Sigmoid colon (tissue), 7 donors: ENCODE results near the gene OR6F1. TPM values are rescaled to one million over a fixed set of nuclear protein-coding genes. Genes with fewer than 3 reads are reported as not detected.

Experiments used
- DNase-seq: peaks from one replicate; pipeline ENCODE4 v3.0.0-alpha.2; 2019
- H3K27ac ChIP-seq, 4 donors: fragments of 200-600 bp; sonication (generic); one replicate each; pipeline ENCODE4 v1.5.1; 2016 to 2019; ENCODE audit warnings: mild to moderate bottlenecking in 1 of 4
- H3K27me3 ChIP-seq, 3 donors: fragments of 200-600 bp; sonication (generic); one replicate each; pipeline ENCODE4 v1.5.1; 2019; ENCODE audit warnings: mild to moderate bottlenecking in 1 of 3
- H3K36me3 ChIP-seq, 4 donors: fragments of 200-600 bp; sonication (generic); one replicate each; pipeline ENCODE4 v1.5.1; 2016 to 2019
- H3K4me1 ChIP-seq, 4 donors: fragments of 200-600 bp; sonication (generic); one replicate each; pipeline ENCODE4 v1.5.1; 2017 to 2019
- H3K4me3 ChIP-seq, 4 donors: fragments of 200-600 bp; sonication (generic); one replicate each; pipeline ENCODE4 v1.5.1; 2017 to 2019; ENCODE audit warnings: mild to moderate bottlenecking in 2 of 4, moderate library complexity in 1 of 4
- H3K9me3 ChIP-seq, 4 donors: fragments of 200-600 bp in 3 of 4; sonication (generic) in 3 of 4; one replicate each; pipeline versions ENCODE4 v1.5.1 to v1.6.1; 2013 to 2019
- EP300 ChIP-seq, 4 donors: sonication (generic); formaldehyde crosslinking; IDR thresholded peaks; one replicate each; pipeline ENCODE4 v1.6.1; 2017; ENCODE audit warnings: antibody characterized with exemption in 4 of 4
- POLR2A ChIP-seq, 2 donors: fragments of 450-650 bp; IDR thresholded peaks; one replicate each; pipeline ENCODE4 v1.6.1; 2016; ENCODE audit warnings: antibody characterized with exemption in 2 of 2, mild to moderate bottlenecking in 2 of 2, moderate library complexity in 2 of 2
- POLR2AphosphoS5 ChIP-seq, 4 donors: sonication (generic); formaldehyde crosslinking; IDR thresholded peaks; one replicate each; pipeline ENCODE4 v1.6.1; 2017; ENCODE audit warnings: antibody characterized with exemption in 4 of 4
- WGBS, 2 donors: extraction: QIAGEN DNeasy Blood & Tissue Kit; methylation state at CpG; one replicate each; pipeline ENCODE4 v1.1.7; 2013; 5-methylcytosine and 5-hydroxymethylcytosine counted together
- intact Hi-C: fragments of 100-400 bp; cut with DNase I; formaldehyde crosslinking; loops from one replicate; pipeline ENCODE4 v1.15.1; 2023
- polyA plus RNA-seq, 3 donors: library from polyadenylated mRNA; stranded (reverse); fragments of 200-250 nt; gene quantifications; one replicate each; pipeline ENCODE4 v1.2.3, GENCODE V29; 2013
- total RNA-seq, 4 donors: library from RNA; depleted of rRNA; stranded (reverse); fragments of >200 nt; gene quantifications; one replicate each; pipeline ENCODE4 v1.1.0, GENCODE V29; 2016
- TF ChIP-seq, protein P1 (sequence below), 4 experiments: fragments of 450-650 bp in 3 of 4; fragments of 200-600 bp in 1 of 4; IDR thresholded peaks; one replicate each; pipeline ENCODE4 v1.5.1; 2016 to 2019; ENCODE audit warnings: antibody characterized with exemption in 4 of 4, mild to moderate bottlenecking in 3 of 4, moderate library complexity in 2 of 4
- donor health status: healthy with polysubstance abuse.
- donor health status: Bipolar disorder and iron deficiency.
- donor health status: healthy.

OR6F1 gene
- total and polyA plus RNA-seq, 7 donors = not detected

DNA sequence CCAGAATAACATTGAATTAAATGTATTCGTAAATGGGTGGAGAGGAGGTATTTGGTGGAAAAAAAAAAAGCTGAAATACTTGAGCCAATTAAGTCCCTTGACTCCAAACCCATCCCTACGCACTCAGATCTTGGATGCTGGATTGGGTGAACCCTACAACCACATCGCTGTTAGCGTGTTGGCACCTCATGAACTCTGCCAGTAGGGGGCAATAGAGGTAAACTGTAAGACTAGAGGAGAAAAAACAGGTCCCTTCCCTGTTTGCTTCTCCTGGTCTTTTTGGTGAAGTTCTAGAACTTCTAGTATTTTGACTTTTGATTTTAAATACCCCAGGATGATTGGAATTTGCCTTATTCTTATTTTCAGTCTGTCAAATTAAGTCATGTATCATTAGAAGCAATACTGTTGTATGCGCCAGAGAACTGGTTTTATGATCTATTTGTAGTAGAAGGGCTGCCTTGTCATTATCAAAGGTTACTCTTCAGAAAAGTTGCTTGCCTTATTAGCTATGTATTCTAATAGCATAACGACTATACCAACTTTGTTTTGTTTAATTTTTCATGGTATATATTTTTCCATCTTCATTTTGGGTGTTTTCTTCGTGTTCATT is 35.1 kb downstream of the OR6F1 start:
- DNase-seq = no peak
- no peak overlapping the region for H3K4me3 ChIP-seq
- 27 to 34% methylated on average over 7 of the region's 7 CpGs for WGBS, 2 donors

DNA sequence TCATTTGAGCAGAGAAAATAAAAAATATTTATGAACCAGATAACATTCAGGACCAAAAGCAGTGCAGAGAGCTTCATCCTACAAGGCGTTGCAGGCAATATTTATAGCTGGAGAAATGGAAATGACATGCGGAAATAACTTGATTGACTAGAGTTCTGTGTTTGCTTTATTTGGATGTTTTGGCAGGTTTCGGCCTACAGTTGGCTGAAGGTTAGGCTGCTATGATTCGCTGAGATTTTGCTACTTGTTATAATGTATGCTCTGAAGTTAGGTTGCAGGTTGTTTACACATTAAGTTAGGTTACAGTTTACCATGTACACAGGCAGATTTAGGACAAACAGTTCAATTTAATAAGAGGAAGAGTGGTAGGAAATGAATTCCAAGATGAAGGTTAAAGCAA is 36.3 kb downstream of the OR6F1 start:
- Histone ChIP-seq H3K27ac (no peak overlapping the region), H3K4me1 (no peaks in the 10 kb centered on the region), H3K4me3 (no peak overlapping the region), H3K9me3 (no peaks in the 10 kb centered on the region), H3K27me3 (no peaks in the 10 kb centered on the region), H3K36me3 (no peaks in the 10 kb centered on the region)
- no peak for DNase-seq
- TF ChIP-seq POLR2AphosphoS5 (IDR thresholded peaks at IDR 0.05) = no peak
- TF ChIP-seq EP300 (IDR thresholded peaks at IDR 0.05) = no peak
- TF ChIP-seq POLR2A (IDR thresholded peaks at IDR 0.05) = no peak
- TF ChIP-seq, protein P1, sequence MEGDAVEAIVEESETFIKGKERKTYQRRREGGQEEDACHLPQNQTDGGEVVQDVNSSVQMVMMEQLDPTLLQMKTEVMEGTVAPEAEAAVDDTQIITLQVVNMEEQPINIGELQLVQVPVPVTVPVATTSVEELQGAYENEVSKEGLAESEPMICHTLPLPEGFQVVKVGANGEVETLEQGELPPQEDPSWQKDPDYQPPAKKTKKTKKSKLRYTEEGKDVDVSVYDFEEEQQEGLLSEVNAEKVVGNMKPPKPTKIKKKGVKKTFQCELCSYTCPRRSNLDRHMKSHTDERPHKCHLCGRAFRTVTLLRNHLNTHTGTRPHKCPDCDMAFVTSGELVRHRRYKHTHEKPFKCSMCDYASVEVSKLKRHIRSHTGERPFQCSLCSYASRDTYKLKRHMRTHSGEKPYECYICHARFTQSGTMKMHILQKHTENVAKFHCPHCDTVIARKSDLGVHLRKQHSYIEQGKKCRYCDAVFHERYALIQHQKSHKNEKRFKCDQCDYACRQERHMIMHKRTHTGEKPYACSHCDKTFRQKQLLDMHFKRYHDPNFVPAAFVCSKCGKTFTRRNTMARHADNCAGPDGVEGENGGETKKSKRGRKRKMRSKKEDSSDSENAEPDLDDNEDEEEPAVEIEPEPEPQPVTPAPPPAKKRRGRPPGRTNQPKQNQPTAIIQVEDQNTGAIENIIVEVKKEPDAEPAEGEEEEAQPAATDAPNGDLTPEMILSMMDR (IDR thresholded peaks at IDR 0.05) = no peak
- intact Hi-C loops = no loop called here
- WGBS, 2 donors = 54 to 84% methylated on average over 4 of the region's 4 CpGs

More for the DNA sequence above, 35.1 kb downstream of the OR6F1 start:
- Histone ChIP-seq H3K27me3 (no peaks in the 10 kb centered on the region), H3K9me3 (no peaks in the 10 kb centered on the region), H3K27ac (no peak overlapping the region), H3K4me1 (no peaks in the 10 kb centered on the region), H3K36me3 (no peaks in the 10 kb centered on the region)
- intact Hi-C loops = no loop called here
- TF ChIP-seq POLR2AphosphoS5 (IDR thresholded peaks at IDR 0.05) = no peak
- TF ChIP-seq EP300 (IDR thresholded peaks at IDR 0.05) = no peak
- TF ChIP-seq, protein P1 (IDR thresholded peaks at IDR 0.05) = peak in 3 of 4 experiments; percentile 10 to 47 (median 27)
- no peak for TF ChIP-seq POLR2A (IDR thresholded peaks at IDR 0.05)

DNA sequence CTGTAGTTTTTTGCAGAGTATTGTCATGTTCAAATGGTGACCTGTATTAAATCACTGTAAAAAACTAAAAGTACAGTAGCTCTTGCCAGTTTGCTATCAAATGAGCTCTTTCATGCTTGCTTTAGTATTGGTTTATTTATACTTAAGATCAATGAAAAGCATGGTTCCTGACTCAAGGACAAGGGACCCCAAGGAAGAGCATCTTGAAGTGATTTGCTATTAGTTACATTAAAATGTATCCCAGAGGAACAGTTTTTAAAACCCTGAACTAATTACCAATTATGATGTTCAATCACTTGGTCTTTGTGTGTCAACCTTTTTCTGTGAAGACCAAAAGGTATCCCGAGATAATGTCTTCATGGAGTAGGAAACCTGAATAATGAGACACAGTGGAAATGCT is 36.8 kb downstream of the OR6F1 start, which contains the start of gene OR13G1:
Gene OR13G1 (minus strand): TSS at position 101 of the 400 bp plus-strand sequence. CDS start 6,698 bp downstream, outside the sequence.
- intact Hi-C loops = no loop called here
- no peaks in the 10 kb centered on the region for H3K9me3 ChIP-seq
- H3K4me1 ChIP-seq = no peaks in the 10 kb centered on the region
- no peak within 1 kb of the TSS for H3K4me3 ChIP-seq
- no peaks in the 10 kb centered on the region for H3K36me3 ChIP-seq
- TF ChIP-seq POLR2AphosphoS5 (IDR thresholded peaks at IDR 0.05) (no peak), POLR2A (IDR thresholded peaks at IDR 0.05) (no peak), EP300 (IDR thresholded peaks at IDR 0.05) (no peak)
- TF ChIP-seq, protein P1 (IDR thresholded peaks at IDR 0.05) = no peak
- H3K27ac ChIP-seq = no peak within 1 kb of the TSS
- no peaks in the 10 kb centered on the region for H3K27me3 ChIP-seq
- no peak for DNase-seq
- 85 to 90% methylated on average over 1 of the region's 1 CpG for WGBS, 2 donors

DNA sequence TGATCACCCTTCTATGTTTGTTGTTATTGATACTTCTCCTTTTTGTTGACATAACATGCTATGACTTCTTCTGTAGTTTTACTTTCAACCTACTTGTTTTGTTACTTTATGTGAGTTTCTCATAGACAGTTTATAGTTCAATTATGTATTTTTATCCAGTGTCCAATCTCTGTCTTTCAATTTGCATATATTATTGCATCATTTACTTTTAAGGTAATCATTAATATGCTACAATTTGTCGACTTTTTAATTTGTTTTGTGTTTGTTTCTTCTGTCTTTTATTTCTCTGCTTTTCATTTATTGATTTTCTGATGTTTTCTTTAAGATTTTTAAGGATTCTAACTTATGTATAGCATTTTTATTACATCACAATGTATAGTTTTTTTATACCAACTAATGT is 47.2 kb downstream of the OR6F1 start:
- no peak for DNase-seq
- WGBS, 2 donors = 41 to 50% methylated on average over 1 of the region's 1 CpG
- H3K9me3 ChIP-seq = peaks cover 0 to 4% (median 0%) of the 10 kb centered on the region in 4 donors
- no peak overlapping the region for H3K27ac ChIP-seq
- intact Hi-C loops = no loop called here
- H3K36me3 ChIP-seq = no peaks in the 10 kb centered on the region
- no peak overlapping the region for H3K4me3 ChIP-seq
- TF ChIP-seq POLR2A (IDR thresholded peaks at IDR 0.05) = no peak
- no peak for TF ChIP-seq POLR2AphosphoS5 (IDR thresholded peaks at IDR 0.05)
- TF ChIP-seq, protein P1 (IDR thresholded peaks at IDR 0.05) = no peak
- no peak for TF ChIP-seq EP300 (IDR thresholded peaks at IDR 0.05)
- no peaks in the 10 kb centered on the region for H3K4me1 ChIP-seq
- no peaks in the 10 kb centered on the region for H3K27me3 ChIP-seq

Other genes with a start within 250 kb of the OR6F1 start
- not detected for gene OR2C3, start 180.2 kb downstream of the OR6F1 start, total RNA-seq
- gene OR2C3, start 180.2 kb downstream of the OR6F1 start, polyA plus RNA-seq = not detected
- 1 to 10 TPM in 1 of 4 donors, under 1 TPM in 1, not detected in 2; 0.16 to 1.4 TPM for gene GCSAML, start 167.5 kb downstream of the OR6F1 start, total RNA-seq
- gene GCSAML, start 167.5 kb downstream of the OR6F1 start, polyA plus RNA-seq = under 1 TPM in 2 of 3 donors, not detected in 1; 0.04 to 0.60 TPM
- not detected for gene OR2G2, start 128.3 kb downstream of the OR6F1 start, total RNA-seq
- gene OR2G2, start 128.3 kb downstream of the OR6F1 start, polyA plus RNA-seq = not detected
- not detected for gene OR2G3, start 111.1 kb downstream of the OR6F1 start, total RNA-seq
- gene OR2G3, start 111.1 kb downstream of the OR6F1 start, polyA plus RNA-seq = not detected
- not detected for gene OR13G1, start 36.9 kb downstream of the OR6F1 start, total RNA-seq
- gene OR13G1, start 36.9 kb downstream of the OR6F1 start, polyA plus RNA-seq = not detected
- under 1 TPM in 1 of 4 donors, not detected in 3; 0.99 TPM for gene OR14K1, start 22.0 kb upstream of the OR6F1 start, total RNA-seq
- gene OR14K1, start 22.0 kb upstream of the OR6F1 start, polyA plus RNA-seq = not detected
- gene OR14A2, start 31.5 kb upstream of the OR6F1 start, total RNA-seq = not detected
- not detected for gene OR14A2, start 31.5 kb upstream of the OR6F1 start, polyA plus RNA-seq
- gene OR1C1, start 43.9 kb upstream of the OR6F1 start, total RNA-seq = not detected
- not detected for gene OR1C1, start 43.9 kb upstream of the OR6F1 start, polyA plus RNA-seq
- gene OR14A16, start 107.5 kb upstream of the OR6F1 start, total RNA-seq = not detected
- gene OR14A16, start 107.5 kb upstream of the OR6F1 start, polyA plus RNA-seq = not detected
- not detected for gene OR11L1, start 125.2 kb upstream of the OR6F1 start, total RNA-seq
- gene OR11L1, start 125.2 kb upstream of the OR6F1 start, polyA plus RNA-seq = not detected
- 1 to 10 TPM in 2 of 4 donors, under 1 TPM in 2; 0.41 to 2.1 (median 0.99) TPM for gene TRIM58, start 140.5 kb upstream of the OR6F1 start, total RNA-seq
- gene TRIM58, start 140.5 kb upstream of the OR6F1 start, polyA plus RNA-seq = 1 to 10 TPM in 1 of 3 donors, under 1 TPM in 2; 0.60 to 1.6 (median 0.87) TPM
- 1 to 10 TPM in 1 of 4 donors, under 1 TPM in 2, not detected in 1; 0.36 to 3.0 (median 0.99) TPM for gene OR2W3, start 178.9 kb upstream of the OR6F1 start, total RNA-seq
- under 1 TPM in 1 of 3 donors, not detected in 2; 0.44 TPM for gene OR2W3, start 178.9 kb upstream of the OR6F1 start, polyA plus RNA-seq
- gene OR2T8, start 203.6 kb upstream of the OR6F1 start, total RNA-seq = not detected
- not detected for gene OR2T8, start 203.6 kb upstream of the OR6F1 start, polyA plus RNA-seq
- not detected for gene OR2AJ1, start 208.2 kb upstream of the OR6F1 start, total RNA-seq
- not detected for gene OR2AJ1, start 208.2 kb upstream of the OR6F1 start, polyA plus RNA-seq
- not detected for gene OR2L8, start 232.2 kb upstream of the OR6F1 start, total RNA-seq
- not detected for gene OR2L8, start 232.2 kb upstream of the OR6F1 start, polyA plus RNA-seq
- gene OR2AK2, start 248.6 kb upstream of the OR6F1 start, total RNA-seq = under 1 TPM in 1 of 4 donors, not detected in 3; 0.55 TPM
- under 1 TPM in 1 of 3 donors, not detected in 2; 0.07 TPM for gene OR2AK2, start 248.6 kb upstream of the OR6F1 start, polyA plus RNA-seq